Measurements from ENCODE around the gene DDX28. TPM values are rescaled to one million over a fixed set of nuclear protein-coding genes. Genes with fewer than 3 reads are reported as not detected.

Gene DDX28
- total and polyA plus RNA-seq, 9 of the 15 experiments (the other 6 are each of a cell fraction or from before 2014, with no cell fraction given): 2.8 to 24.5 (median 15.9) TPM

- WGBS (ENCODE audit: insufficient coverage, low coverage, missing lambda C conversion rate): 94% methylated on average over 10 of the region's 10 CpGs
- Histone ChIP-seq H4K20me1 (replicated peaks; ENCODE audit: control insufficient read depth, insufficient read depth, low read length) (no peaks in the 10 kb centered on the region; the same call in 1 of the 2 replicates), H3K9ac (ENCODE audit: insufficient read depth in 1 of 2, low read depth in 2 of 2, low read length in 2 of 2) (peak overlapping the region; percentile 90 to 100; a peak in 3 of 4 replicates), H3K9me3 (replicated peaks; ENCODE audit: control insufficient read depth, insufficient read depth, low read depth, low read length) (no peaks in the 10 kb centered on the region), H3K79me2 (ENCODE audit: control insufficient read depth, insufficient read depth, low read length) (peaks cover 42% of the 10 kb centered on the region), H3K36me3 (ENCODE audit: control insufficient read depth, insufficient read depth, low read length) (peaks cover 26% of the 10 kb centered on the region), H3K27ac (ENCODE audit: extremely low read depth, low read depth, low read length) (no peak overlapping the region), H3K27me3 (ENCODE audit: control insufficient read depth in 2 of 2, insufficient read depth in 2 of 2, low read length in 2 of 2) (no peaks in the 10 kb centered on the region), H2AFZ (ENCODE audit: low read depth, low read length) (no peak overlapping the region), H3K4me1 (replicated peaks in 1 of 2; ENCODE audit: control insufficient read depth in 2 of 2, insufficient read depth in 2 of 2, low read length in 2 of 2) (peaks cover 8 to 27% of the 10 kb centered on the region in 2 experiments; a peak in 4 of 5 replicates), H3K9me1 (ENCODE audit: control insufficient read depth, insufficient read depth, low read length) (no peaks in the 10 kb centered on the region), H3K4me2 (ENCODE audit: insufficient read depth, low read length) (peak overlapping the region; percentile 94), H3K4me3 (peak overlapping the region; percentile 88)
- BruUV-seq (replicated peaks): no TSS peak
- intact Hi-C loops (cut with micrococcal nuclease): no loop called here
- TF ChIP-seq ZBTB1 (CRISPR knock-in tag; IDR thresholded peaks at IDR 0.05; ENCODE audit: borderline replicate concordance, low read depth): 0 out of 2 replicates have a peak, but pooled peaks have one; percentile 33
- TF ChIP-seq CEBPZ (IDR thresholded peaks at IDR 0.05; ENCODE audit: borderline replicate concordance, low read depth, low read length): no peak
- no peak for TF ChIP-seq SIRT6 (IDR thresholded peaks at IDR 0.05; ENCODE audit: low read depth, low read length)
- no peak for TF ChIP-seq GABPB2 (CRISPR knock-in tag; conservative IDR thresholded peaks at IDR 0.05)
- CTCF ChIA-PET (ENCODE audit: low intra/inter-chr PET ratio): no interaction called here
- FAIRE-seq (no peak), ATAC-seq (no peak), DNase-seq (ENCODE audit: extremely low read depth in 1 of 4, low spot score in 3 of 4) (no peak)
- POLR2A ChIA-PET: interaction anchor here (0.6 to 2.6 kb wide), 8 partner anchors 8 to 349 kb away, joined by 3 to 13 read pairs (median 4); partner anchors contain the start of genes RANBP10 and TSNAXIP1
- in situ Hi-C loops (cut with MboI): no loop called here
Measured at GRCh38 chr16:68021490-68021889, 1.5 kb downstream of the DDX28 start.

All from K562 (cell line).